ENCODE data around the gene PXN.
"Not testable (repeated sequence)": the region's sequence is repeated elsewhere in the genome, so short reads cannot be mapped to it uniquely, and the experiment has no call there.

PXN gene

GRCh38 chr12:120224304-120225199 lies 41.0 kb downstream of the PXN start:
- DNase-seq, result no peak

GRCh38 chr12:120223458-120224303 lies 41.8 kb downstream of the PXN start:
- DNase-seq, result no peak

GRCh38 chr12:120222288-120222832 lies 43.2 kb downstream of the PXN start:
- DNase-seq, result no peak

- DNase-seq, result no peak
Measured at GRCh38 chr12:120221576-120221900, 44.0 kb downstream of the PXN start.

- no peak for DNase-seq
Measured at GRCh38 chr12:120220838-120221575, 44.5 kb downstream of the PXN start.

- no peak for DNase-seq
Measured at GRCh38 chr12:120218680-120219606, 46.6 kb downstream of the PXN start.

GRCh38 chr12:120216742-120217605 lies 48.6 kb downstream of the PXN start:
- no peak for DNase-seq

- DNase-seq, result no peak
Measured at GRCh38 chr12:120215766-120216735, 49.5 kb downstream of the PXN start.

- DNase-seq, result no peak
Measured at GRCh38 chr12:120215357-120215735, 50.2 kb downstream of the PXN start.

- DNase-seq, result no peak
Measured at GRCh38 chr12:120214626-120215356, 50.7 kb downstream of the PXN start.

GRCh38 chr12:120213758-120214157 lies 51.8 kb downstream of the PXN start:
- DNase-seq, result no peak

- DNase-seq, result not testable (repeated sequence)
Measured at GRCh38 chr12:120213182-120213581, 52.3 kb downstream of the PXN start.

- no peak for DNase-seq
Measured at GRCh38 chr12:120212301-120212700, 53.2 kb downstream of the PXN start.

- no peak for DNase-seq
Measured at GRCh38 chr12:120211904-120212283, 53.6 kb downstream of the PXN start.

GRCh38 chr12:120211243-120211903 lies 54.2 kb downstream of the PXN start:
- no peak for DNase-seq

- no peak for DNase-seq
Measured at GRCh38 chr12:120209851-120210250, 55.7 kb downstream of the PXN start.

GRCh38 chr12:120207227-120207626 lies 58.3 kb downstream of the PXN start:
- DNase-seq, result no peak

GRCh38 chr12:120206781-120207180 lies 58.7 kb downstream of the PXN start:
- not testable (repeated sequence) for DNase-seq

All from central memory CD4-positive, alpha-beta T cell (primary cell).